Loucy (cell line): Measurements from ENCODE around the gene FOXO3.

Experiments used
- H2AFZ ChIP-seq: fragments of 200-600 bp; sonication (generic); 2 replicates; pipeline ENCODE4 v1.6.0; 2016; ENCODE audit warnings: antibody characterized with exemption, mild to moderate bottlenecking, low read length, moderate library complexity
- H3F3A ChIP-seq: fragments of 200-600 bp; 2 replicates; pipeline ENCODE4 v1.6.0; 2016; ENCODE audit warnings: antibody characterized with exemption, low read depth, mild to moderate bottlenecking
- H3K27me3 ChIP-seq: fragments of 200-600 bp; sonication (generic); 2 replicates; pipeline ENCODE4 v1.6.1; 2014; ENCODE audit warnings: low read length, mild to moderate bottlenecking; ENCODE audit not compliant: insufficient read depth, poor library complexity, severe bottlenecking
- H3K36me3 ChIP-seq: fragments of 200-600 bp; sonication (generic); 2 replicates; pipeline ENCODE4 v1.6.1; 2016; ENCODE audit warnings: low read length; ENCODE audit not compliant: insufficient read depth
- H3K4me1 ChIP-seq: fragments of 200-600 bp; sonication (generic); 2 replicates; pipeline ENCODE4 v1.5.1; 2014; ENCODE audit warnings: low read length, mild to moderate bottlenecking; ENCODE audit not compliant: insufficient read depth, poor library complexity, severe bottlenecking
- H3K4me2 ChIP-seq: fragments of 200-600 bp; sonication (generic); 2 replicates; pipeline ENCODE4 v1.6.0; 2014; ENCODE audit warnings: antibody characterized with exemption, low read length, low read depth, mild to moderate bottlenecking; ENCODE audit not compliant: poor library complexity, severe bottlenecking
- H3K4me3 ChIP-seq: fragments of 200-600 bp; sonication (generic); 2 replicates; pipeline ENCODE4 v1.5.1; 2014; ENCODE audit warnings: low read length, mild to moderate bottlenecking, mixed read lengths; ENCODE audit not compliant: poor library complexity, severe bottlenecking
- H3K79me2 ChIP-seq: fragments of 200-600 bp; sonication (generic); 2 replicates; pipeline ENCODE4 v1.6.1; 2014; ENCODE audit warnings: low read length; ENCODE audit not compliant: insufficient read depth
- H3K9ac ChIP-seq: fragments of 200-600 bp; sonication (generic); 2 replicates; pipeline ENCODE4 v1.6.0; 2014; ENCODE audit warnings: mild to moderate bottlenecking, low read depth, low read length, moderate library complexity; ENCODE audit not compliant: poor library complexity, severe bottlenecking
- H3K9me2 ChIP-seq: fragments of 200-600 bp; sonication (generic); replicated peaks from 2 replicates; pipeline ENCODE4 v1.6.1; 2016; ENCODE audit warnings: low read depth, low read length, mixed read lengths
- H3K9me3 ChIP-seq: fragments of 200-600 bp; sonication (generic); 2 replicates; pipeline ENCODE4 v1.6.1; 2014; ENCODE audit warnings: mild to moderate bottlenecking, antibody characterized with exemption, low read length, low read depth; ENCODE audit not compliant: insufficient read depth
- H4K20me1 ChIP-seq: fragments of 200-600 bp; sonication (generic); 2 replicates; pipeline ENCODE4 v1.6.0; 2014; ENCODE audit warnings: antibody characterized with exemption, low read length, mild to moderate bottlenecking; ENCODE audit not compliant: insufficient read depth, poor library complexity, severe bottlenecking
- CTCF ChIP-seq: fragments of 200-600 bp; sonication (generic); conservative IDR thresholded peaks from 2 replicates; pipeline ENCODE4 v1.5.1; 2014; ENCODE audit warnings: mild to moderate bottlenecking, antibody characterized with exemption, low read length
- EZH2phosphoT487 ChIP-seq: fragments of 200-600 bp; IDR thresholded peaks from 2 replicates; pipeline ENCODE4 v1.6.1; 2018; ENCODE audit warnings: antibody characterized with exemption, mild to moderate bottlenecking, moderate library complexity, borderline replicate concordance

FOXO3 gene

GRCh38 chr6:108733051-108733450 is 172.3 kb downstream of the FOXO3 start:
- H2AFZ ChIP-seq, result no peak overlapping the region
- no peaks in the 10 kb centered on the region for H3K36me3 ChIP-seq
- no peak for TF ChIP-seq CTCF
- no peak for TF ChIP-seq EZH2phosphoT487
- no peaks in the 10 kb centered on the region for H3F3A ChIP-seq
- H3K4me1 ChIP-seq, result peaks cover under 1% of the 10 kb centered on the region
- H3K79me2 ChIP-seq, result no peaks in the 10 kb centered on the region
- no peaks in the 10 kb centered on the region for H4K20me1 ChIP-seq
- H3K4me2 ChIP-seq, result no peak overlapping the region
- no peak overlapping the region for H3K9ac ChIP-seq
- H3K9me2 ChIP-seq, result no peaks in the 10 kb centered on the region
- H3K4me3 ChIP-seq, result no peak overlapping the region
- H3K9me3 ChIP-seq, result no peaks in the 10 kb centered on the region
- no peaks in the 10 kb centered on the region for H3K27me3 ChIP-seq

- no peak for TF ChIP-seq CTCF
- TF ChIP-seq EZH2phosphoT487, result no peak
- no peak overlapping the region for H2AFZ ChIP-seq
- no peaks in the 10 kb centered on the region for H3K79me2 ChIP-seq
- H3K4me2 ChIP-seq, result no peak overlapping the region
- H3K36me3 ChIP-seq, result no peaks in the 10 kb centered on the region
- H3K9me3 ChIP-seq, result no peaks in the 10 kb centered on the region
- H3K9me2 ChIP-seq, result no peaks in the 10 kb centered on the region
- no peaks in the 10 kb centered on the region for H4K20me1 ChIP-seq
- H3K4me1 ChIP-seq, result peaks cover 2% of the 10 kb centered on the region
- H3F3A ChIP-seq, result no peaks in the 10 kb centered on the region
- H3K9ac ChIP-seq, result no peak overlapping the region
- no peaks in the 10 kb centered on the region for H3K27me3 ChIP-seq
- no peak overlapping the region for H3K4me3 ChIP-seq
Measured at GRCh38 chr6:108733706-108734265, 173.1 kb downstream of the FOXO3 start.
